SJSA1 (cell line): ENCODE results near the gene GRK7. TPM values are rescaled to one million over a fixed set of nuclear protein-coding genes. Genes with fewer than 3 reads are reported as not detected.

Source experiments
- DNase-seq, 2 experiments: peaks; one replicate each; pipeline ENCODE4 v3.0.0-alpha.2; 2015 to 2020; ENCODE audit warnings: low spot score in 2 of 2, low read depth in 1 of 2
- H3K27ac ChIP-seq: fragments of 250-450 bp; sonication (Bioruptor Pico); 2 replicates; pipeline ENCODE4 v1.5.1; 2020; ENCODE audit warnings: mild to moderate bottlenecking, moderate library complexity
- H3K27me3 ChIP-seq: fragments of 250-450 bp; sonication (Bioruptor Pico); replicated peaks from 2 replicates; pipeline ENCODE4 v1.5.1; 2020; ENCODE audit warnings: mild to moderate bottlenecking, moderate library complexity
- H3K36me3 ChIP-seq: fragments of 250-450 bp; sonication (Bioruptor Pico); 2 replicates; pipeline ENCODE4 v1.5.1; 2020; ENCODE audit warnings: mild to moderate bottlenecking
- H3K4me1 ChIP-seq: fragments of 250-450 bp; sonication (Bioruptor Pico); replicated peaks from 2 replicates; pipeline ENCODE4 v1.6.1; 2021; ENCODE audit warnings: mild to moderate bottlenecking
- H3K4me3 ChIP-seq: fragments of 250-450 bp; sonication (Bioruptor Pico); 2 replicates; pipeline ENCODE4 v1.5.1; 2020; ENCODE audit warnings: mild to moderate bottlenecking
- H3K9me3 ChIP-seq: fragments of 250-450 bp; sonication (Bioruptor Pico); replicated peaks from 2 replicates; pipeline ENCODE4 v1.5.1; 2020; ENCODE audit warnings: mild to moderate bottlenecking
- total RNA-seq: library from RNA; depleted of rRNA; stranded (reverse); fragments of >200 nt; shearing (Covaris generic); gene quantifications from 2 replicates; pipeline ENCODE4 v1.2.3, GENCODE V29; 2014; rRNA removed

GRK7 gene
- total RNA-seq: not detected in 2 replicates

GRCh38 chr3:141763088-141763750 lies at the start of gene GRK7:
Gene GRK7 (plus strand): TSS chr3:141763408. CDS start chr3:141778285, 14,877 bp downstream.
- Histone ChIP-seq H3K4me1 (peaks cover 12% of the 10 kb centered on the region), H3K4me3 (no peak within 1 kb of the TSS), H3K27ac (no peak within 1 kb of the TSS), H3K36me3 (no peaks in the 10 kb centered on the region), H3K9me3 (no peaks in the 10 kb centered on the region), H3K27me3 (no peaks in the 10 kb centered on the region)
- no peak for DNase-seq

- Histone ChIP-seq H3K36me3 (no peaks in the 10 kb centered on the region), H3K27me3 (no peaks in the 10 kb centered on the region), H3K4me1 (peaks cover 20% of the 10 kb centered on the region), H3K4me3 (no peak overlapping the region), H3K27ac (no peak overlapping the region), H3K9me3 (no peaks in the 10 kb centered on the region)
- no peak for DNase-seq
Observed at GRCh38 chr3:141714671-141715070, 48.5 kb upstream of the GRK7 start.

- H3K4me1 ChIP-seq: peaks cover 5% of the 10 kb centered on the region
- H3K27me3 ChIP-seq: no peaks in the 10 kb centered on the region
- no peaks in the 10 kb centered on the region for H3K9me3 ChIP-seq
- H3K4me3 ChIP-seq: no peak overlapping the region
- H3K36me3 ChIP-seq: no peaks in the 10 kb centered on the region
- DNase-seq: no peak
- H3K27ac ChIP-seq: no peak overlapping the region
Observed at GRCh38 chr3:141722081-141722480, 41.1 kb upstream of the GRK7 start.

GRCh38 chr3:141722648-141723047 lies 40.6 kb upstream of the GRK7 start:
- H3K4me3 ChIP-seq: no peak overlapping the region
- H3K27ac ChIP-seq: no peak overlapping the region
- no peak for DNase-seq

GRCh38 chr3:141723255-141723654 lies 40.0 kb upstream of the GRK7 start:
- Histone ChIP-seq H3K9me3 (no peaks in the 10 kb centered on the region), H3K36me3 (no peaks in the 10 kb centered on the region), H3K4me1 (peaks cover 5% of the 10 kb centered on the region), H3K4me3 (no peak overlapping the region), H3K27me3 (no peaks in the 10 kb centered on the region), H3K27ac (no peak overlapping the region)
- no peak for DNase-seq

More at GRCh38 chr3:141722648-141723047, 40.6 kb upstream of the GRK7 start:
- no peaks in the 10 kb centered on the region for H3K27me3 ChIP-seq
- no peaks in the 10 kb centered on the region for H3K9me3 ChIP-seq
- H3K36me3 ChIP-seq: no peaks in the 10 kb centered on the region
- H3K4me1 ChIP-seq: peaks cover 5% of the 10 kb centered on the region

GRCh38 chr3:141724186-141724585 lies 39.0 kb upstream of the GRK7 start:
- Histone ChIP-seq H3K4me3 (no peak overlapping the region), H3K36me3 (no peaks in the 10 kb centered on the region), H3K27ac (no peak overlapping the region), H3K27me3 (no peaks in the 10 kb centered on the region), H3K9me3 (no peaks in the 10 kb centered on the region), H3K4me1 (peaks cover 2% of the 10 kb centered on the region)
- no peak for DNase-seq

GRCh38 chr3:141725036-141725435 lies 38.2 kb upstream of the GRK7 start:
- H3K9me3 ChIP-seq: no peaks in the 10 kb centered on the region
- DNase-seq: no peak
- no peaks in the 10 kb centered on the region for H3K36me3 ChIP-seq
- H3K4me3 ChIP-seq: no peak overlapping the region
- H3K4me1 ChIP-seq: no peaks in the 10 kb centered on the region
- no peak overlapping the region for H3K27ac ChIP-seq
- H3K27me3 ChIP-seq: no peaks in the 10 kb centered on the region

GRCh38 chr3:141726483-141726882 lies 36.7 kb upstream of the GRK7 start:
- DNase-seq: no peak

GRCh38 chr3:141728355-141728892 lies 34.8 kb upstream of the GRK7 start:
- no peaks in the 10 kb centered on the region for H3K9me3 ChIP-seq
- H3K4me1 ChIP-seq: no peaks in the 10 kb centered on the region
- H3K4me3 ChIP-seq: no peak overlapping the region
- no peak overlapping the region for H3K27ac ChIP-seq
- no peaks in the 10 kb centered on the region for H3K27me3 ChIP-seq
- no peaks in the 10 kb centered on the region for H3K36me3 ChIP-seq
- no peak for DNase-seq

More at GRCh38 chr3:141726483-141726882, 36.7 kb upstream of the GRK7 start:
- H3K4me1 ChIP-seq: no peaks in the 10 kb centered on the region
- no peak overlapping the region for H3K27ac ChIP-seq
- H3K27me3 ChIP-seq: no peaks in the 10 kb centered on the region
- no peaks in the 10 kb centered on the region for H3K9me3 ChIP-seq
- H3K36me3 ChIP-seq: no peaks in the 10 kb centered on the region
- H3K4me3 ChIP-seq: no peak overlapping the region

GRCh38 chr3:141729240-141729639 lies 34.0 kb upstream of the GRK7 start:
- Histone ChIP-seq H3K9me3 (no peaks in the 10 kb centered on the region), H3K27me3 (no peaks in the 10 kb centered on the region), H3K4me3 (no peak overlapping the region), H3K27ac (no peak overlapping the region), H3K36me3 (no peaks in the 10 kb centered on the region), H3K4me1 (no peaks in the 10 kb centered on the region)
- DNase-seq: no peak

GRCh38 chr3:141735176-141735575 lies 28.0 kb upstream of the GRK7 start:
- Histone ChIP-seq H3K27me3 (no peaks in the 10 kb centered on the region), H3K4me1 (peaks cover 12% of the 10 kb centered on the region), H3K9me3 (no peaks in the 10 kb centered on the region), H3K36me3 (peaks cover 13% of the 10 kb centered on the region; the same call in 1 of the 2 replicates), H3K27ac (0 out of 2 replicates have a peak overlapping the region, but pooled peaks have one; percentile 5), H3K4me3 (no peak overlapping the region)
- no peak for DNase-seq

- no peak overlapping the region for H3K4me3 ChIP-seq
- no peak overlapping the region for H3K27ac ChIP-seq
- peaks cover 19% of the 10 kb centered on the region for H3K36me3 ChIP-seq
- peaks cover 19% of the 10 kb centered on the region for H3K4me1 ChIP-seq
- DNase-seq: no peak
- no peaks in the 10 kb centered on the region for H3K9me3 ChIP-seq
- H3K27me3 ChIP-seq: no peaks in the 10 kb centered on the region
Observed at GRCh38 chr3:141735770-141736465, 27.3 kb upstream of the GRK7 start.

GRCh38 chr3:141737093-141737492 lies 26.1 kb upstream of the GRK7 start:
- no peak for DNase-seq
- Histone ChIP-seq H3K4me1 (peaks cover 21% of the 10 kb centered on the region), H3K27me3 (no peaks in the 10 kb centered on the region), H3K9me3 (no peaks in the 10 kb centered on the region), H3K27ac (no peak overlapping the region), H3K4me3 (no peak overlapping the region), H3K36me3 (peaks cover 27% of the 10 kb centered on the region)

- Histone ChIP-seq H3K27ac (peak overlapping the region; percentile 34; the same call in 1 of the 2 replicates), H3K9me3 (no peaks in the 10 kb centered on the region)
- DNase-seq: no peak
Observed at GRCh38 chr3:141737678-141738021, 25.6 kb upstream of the GRK7 start.

More at GRCh38 chr3:141737678-141738021, 25.6 kb upstream of the GRK7 start:
- Histone ChIP-seq H3K27me3 (no peaks in the 10 kb centered on the region), H3K4me1 (peaks cover 21% of the 10 kb centered on the region), H3K36me3 (peaks cover 29% of the 10 kb centered on the region), H3K4me3 (peak overlapping the region; percentile 83)
